Mucosa of rectum (tissue), 2 donors: ENCODE data around the gene KLHDC3.

ENCODE experiments used
- H3K27ac ChIP-seq, 2 donors: one replicate each; pipeline ENCODE4 v1.7.0; 2013; ENCODE audit warnings: inconsistent platforms in 2 of 2, low read depth in 2 of 2, low read length in 2 of 2
- H3K27me3 ChIP-seq, 2 donors: one replicate each; pipeline ENCODE4 v1.7.0; 2013; ENCODE audit warnings: low read length in 2 of 2; ENCODE audit not compliant: control insufficient read depth in 2 of 2, insufficient read depth in 2 of 2
- H3K36me3 ChIP-seq, 2 donors: one replicate each; pipeline ENCODE4 v1.7.0; 2013; ENCODE audit warnings: low read length in 2 of 2; ENCODE audit not compliant: control insufficient read depth in 2 of 2, insufficient read depth in 2 of 2
- H3K4me1 ChIP-seq, 2 donors: one replicate each; pipeline ENCODE4 v1.7.0; 2013; ENCODE audit warnings: low read length in 2 of 2, mild to moderate bottlenecking in 1 of 2; ENCODE audit not compliant: control insufficient read depth in 2 of 2, insufficient read depth in 2 of 2
- H3K4me3 ChIP-seq, 2 donors: one replicate each; pipeline ENCODE4 v1.7.0; 2013; ENCODE audit warnings: low read length in 2 of 2
- H3K9ac ChIP-seq, 2 donors: one replicate each; pipeline ENCODE4 v1.7.0; 2013; ENCODE audit warnings: low read length in 2 of 2, low read depth in 1 of 2, mild to moderate bottlenecking in 1 of 2
- H3K9me3 ChIP-seq, 2 donors: one replicate each; pipeline ENCODE4 v1.7.0; 2013; ENCODE audit warnings: low read length in 2 of 2; ENCODE audit not compliant: control insufficient read depth in 2 of 2
- donor health status: healthy.
- donor health status: Normal muscosa, but diverticular disease.

The KLHDC3 gene

DNA sequence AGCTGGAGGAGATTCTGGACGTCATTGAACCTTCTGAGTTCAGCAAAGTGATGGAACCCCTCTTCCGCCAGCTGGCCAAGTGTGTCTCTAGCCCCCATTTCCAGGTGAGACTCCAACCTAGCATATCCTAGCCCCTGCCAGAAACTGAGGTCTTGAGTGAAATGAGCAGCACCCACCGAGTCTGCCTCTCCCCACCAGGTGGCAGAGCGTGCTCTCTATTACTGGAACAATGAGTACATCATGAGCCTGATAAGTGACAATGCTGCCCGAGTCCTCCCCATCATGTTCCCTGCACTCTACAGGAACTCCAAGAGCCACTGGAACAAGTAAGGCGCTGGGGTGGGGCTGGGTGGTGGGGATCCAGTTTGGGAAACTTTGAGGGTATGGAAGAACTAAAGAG is 4.9 kb upstream of the KLHDC3 start:
- no peak overlapping the region for H3K4me3 ChIP-seq
- H3K36me3 ChIP-seq = peaks cover 49 to 61% of the 10 kb centered on the region in 2 donors
- peaks cover 7 to 11% of the 10 kb centered on the region in 2 donors for H3K4me1 ChIP-seq
- H3K27me3 ChIP-seq = no peaks in the 10 kb centered on the region
- H3K9me3 ChIP-seq = no peaks in the 10 kb centered on the region
- no peak overlapping the region for H3K27ac ChIP-seq
- H3K9ac ChIP-seq = no peak overlapping the region

DNA sequence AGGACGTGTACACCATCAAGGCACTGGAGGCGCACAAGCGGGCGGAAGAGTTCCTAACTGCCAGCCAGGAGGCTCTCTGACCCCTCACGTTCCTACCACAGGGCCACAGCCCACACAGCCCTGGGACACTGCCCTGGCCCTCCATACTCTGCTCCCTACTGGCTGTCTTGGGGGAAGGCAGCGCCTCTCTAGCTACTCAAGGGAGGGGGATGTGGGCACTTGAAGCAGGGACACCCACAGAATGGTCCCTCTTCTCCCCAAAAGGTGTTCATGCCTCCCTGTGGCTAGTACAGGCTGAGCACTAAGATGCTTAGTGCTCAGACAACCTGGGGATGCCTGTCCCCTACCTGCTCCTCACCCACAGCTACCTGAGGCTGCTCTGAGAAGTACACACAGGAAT is 2.8 kb upstream of the KLHDC3 start:
- H3K4me1 ChIP-seq = peaks cover 17 to 20% of the 10 kb centered on the region in 2 donors
- H3K27me3 ChIP-seq = no peaks in the 10 kb centered on the region
- no peak overlapping the region for H3K4me3 ChIP-seq
- peaks cover 46 to 57% of the 10 kb centered on the region in 2 donors for H3K36me3 ChIP-seq
- H3K27ac ChIP-seq = no peak overlapping the region
- no peaks in the 10 kb centered on the region for H3K9me3 ChIP-seq
- H3K9ac ChIP-seq = no peak overlapping the region

DNA sequence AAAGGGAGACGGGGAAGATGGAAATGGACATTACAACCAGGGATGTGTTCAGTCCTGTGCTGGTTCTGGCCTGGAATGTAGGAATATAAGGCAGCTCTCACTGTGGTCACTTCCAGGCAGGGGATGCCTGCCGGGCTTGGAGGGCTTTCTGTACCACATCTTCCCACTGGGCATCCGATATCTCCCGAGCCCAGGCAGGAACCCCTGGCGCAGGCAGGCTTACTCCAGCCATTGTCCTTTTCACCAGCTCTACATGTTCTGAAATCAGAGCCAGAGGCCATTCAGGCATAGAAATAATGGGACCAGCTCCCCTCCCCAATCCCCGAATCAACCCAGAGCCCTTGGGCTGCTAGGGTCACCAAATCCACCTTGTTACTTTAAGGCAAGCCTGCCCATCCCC is 1.7 kb upstream of the KLHDC3 start:
- no peaks in the 10 kb centered on the region for H3K27me3 ChIP-seq
- H3K4me1 ChIP-seq = peaks cover 25 to 26% of the 10 kb centered on the region in 2 donors
- no peaks in the 10 kb centered on the region for H3K9me3 ChIP-seq
- H3K36me3 ChIP-seq = peaks cover 41 to 51% of the 10 kb centered on the region in 2 donors
- peak overlapping the region in 1 of 2 donors; percentile 80 for H3K4me3 ChIP-seq
- no peak overlapping the region for H3K27ac ChIP-seq
- no peak overlapping the region for H3K9ac ChIP-seq

GRCh38 chr6:43013097-43013842 is 779 bp upstream of the KLHDC3 start:
- Histone ChIP-seq H3K27ac (peak overlapping the region; percentile 41 to 48), H3K9me3 (no peaks in the 10 kb centered on the region), H3K27me3 (no peaks in the 10 kb centered on the region), H3K36me3 (peaks cover 42 to 50% of the 10 kb centered on the region in 2 donors), H3K4me1 (peaks cover 25 to 27% of the 10 kb centered on the region in 2 donors), H3K9ac (peak overlapping the region; percentile 48 to 76), H3K4me3 (peak overlapping the region; percentile 80 to 84)

DNA sequence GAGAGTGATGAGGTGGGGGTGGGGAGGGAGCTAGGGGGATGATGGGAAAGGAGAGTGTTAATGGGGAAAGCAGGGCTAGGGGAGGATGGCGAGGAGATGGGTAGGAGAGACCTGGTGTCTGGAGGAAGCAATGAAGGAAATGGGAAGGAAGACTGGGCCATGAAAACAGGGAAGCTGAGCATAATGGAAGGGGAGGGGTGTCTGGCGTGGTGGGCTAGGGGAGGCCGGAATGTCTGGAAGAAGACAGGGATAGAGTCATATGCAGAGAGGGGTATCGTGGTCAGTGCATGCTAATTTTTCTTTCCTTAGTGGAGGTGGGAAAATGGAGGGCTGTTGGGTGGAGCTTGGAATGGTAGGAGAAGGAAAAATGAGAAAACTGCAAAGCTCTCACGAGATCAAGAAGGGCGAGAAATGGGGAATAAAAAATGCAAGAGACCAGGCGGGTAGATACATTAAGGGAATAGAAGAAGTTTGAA is 423 bp downstream of the KLHDC3 start:
- H3K9ac ChIP-seq = peak overlapping the region; percentile 36 to 54
- H3K36me3 ChIP-seq = peaks cover 41 to 49% of the 10 kb centered on the region in 2 donors
- H3K27me3 ChIP-seq = no peaks in the 10 kb centered on the region
- H3K4me1 ChIP-seq = peaks cover 25 to 27% of the 10 kb centered on the region in 2 donors
- H3K27ac ChIP-seq = peak overlapping the region; percentile 53 to 67
- peak overlapping the region; percentile 88 to 93 for H3K4me3 ChIP-seq
- no peaks in the 10 kb centered on the region for H3K9me3 ChIP-seq

- H3K36me3 ChIP-seq = peaks cover 29 to 33% of the 10 kb centered on the region in 2 donors
- no peak overlapping the region for H3K27ac ChIP-seq
- H3K9me3 ChIP-seq = no peaks in the 10 kb centered on the region
- peaks cover 31 to 32% of the 10 kb centered on the region in 2 donors for H3K4me1 ChIP-seq
- H3K9ac ChIP-seq = no peak overlapping the region
- H3K27me3 ChIP-seq = no peaks in the 10 kb centered on the region
- H3K4me3 ChIP-seq = no peak overlapping the region
Observed at GRCh38 chr6:43016176-43016942, 2.3 kb downstream of the KLHDC3 start.

- H3K27me3 ChIP-seq = no peaks in the 10 kb centered on the region
- H3K9ac ChIP-seq = no peak overlapping the region
- H3K9me3 ChIP-seq = no peaks in the 10 kb centered on the region
- no peak overlapping the region for H3K4me3 ChIP-seq
- H3K27ac ChIP-seq = no peak overlapping the region
- H3K4me1 ChIP-seq = peaks cover 31 to 32% of the 10 kb centered on the region in 2 donors
- peaks cover 23 to 27% of the 10 kb centered on the region in 2 donors for H3K36me3 ChIP-seq
Observed at GRCh38 chr6:43016943-43017334, 2.9 kb downstream of the KLHDC3 start.

- no peak overlapping the region for H3K4me3 ChIP-seq
- H3K9me3 ChIP-seq = no peaks in the 10 kb centered on the region
- H3K36me3 ChIP-seq = peaks cover 23 to 25% of the 10 kb centered on the region in 2 donors
- H3K27me3 ChIP-seq = no peaks in the 10 kb centered on the region
- H3K9ac ChIP-seq = no peak overlapping the region
- no peak overlapping the region for H3K27ac ChIP-seq
- peaks cover 24 to 25% of the 10 kb centered on the region in 2 donors for H3K4me1 ChIP-seq
Observed at GRCh38 chr6:43019152-43019551, 5.1 kb downstream of the KLHDC3 start.

DNA sequence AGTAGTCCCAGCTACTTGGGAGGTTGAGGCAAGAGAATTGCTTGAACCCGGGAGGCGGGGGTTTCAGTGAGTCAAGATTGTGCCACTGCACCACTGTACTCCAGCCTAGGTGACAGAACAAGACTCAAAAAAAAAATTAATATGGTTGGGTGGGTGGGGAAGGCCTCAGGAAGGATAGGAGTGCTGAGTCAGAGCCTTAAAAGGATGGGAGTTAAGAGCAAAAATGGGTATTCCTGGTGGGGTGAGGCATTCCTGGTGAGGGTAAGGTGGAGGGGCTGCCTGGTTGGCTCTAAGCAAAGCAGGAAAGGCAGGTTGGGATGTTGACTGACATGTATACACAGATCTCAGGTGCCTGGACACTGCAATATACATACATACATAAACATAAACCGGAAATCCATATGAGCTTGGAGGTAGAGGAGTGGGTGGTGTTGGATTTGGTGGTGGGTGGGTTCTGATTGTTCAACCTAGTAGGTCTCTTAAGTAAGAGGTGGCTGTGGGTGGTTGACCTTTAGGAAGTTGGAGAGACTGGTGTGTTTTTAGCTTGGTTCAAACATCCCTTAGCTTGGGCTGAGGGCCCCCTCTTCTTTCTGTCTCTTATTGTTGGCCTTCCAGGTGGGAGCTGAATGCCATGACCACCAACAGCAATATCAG is 6.1 kb downstream of the KLHDC3 start:
- H3K9ac ChIP-seq = no peak overlapping the region
- H3K9me3 ChIP-seq = no peaks in the 10 kb centered on the region
- no peaks in the 10 kb centered on the region for H3K27me3 ChIP-seq
- peaks cover 17 to 18% of the 10 kb centered on the region in 2 donors for H3K4me1 ChIP-seq
- no peak overlapping the region for H3K27ac ChIP-seq
- H3K36me3 ChIP-seq = peaks cover 30 to 31% of the 10 kb centered on the region in 2 donors
- H3K4me3 ChIP-seq = no peak overlapping the region
